BLaER1 treated with 17β-estradiol and CSF1 and Interleukin-3, amounts not matched to agents 10 nM and 100 nM (cell line): Measurements from ENCODE around the gene OTUD1.

Source experiments
- H3K27ac ChIP-seq, 11 experiments: shearing (Covaris generic); formaldehyde crosslinking; 2 replicates each; pipeline ENCODE4 v1.8.1; 2022
- H3K27me3 ChIP-seq, 11 experiments: shearing (Covaris generic); formaldehyde crosslinking; 2 replicates each; pipeline ENCODE4 v1.8.1; 2022
- H3K36me3 ChIP-seq, 11 experiments: shearing (Covaris generic); formaldehyde crosslinking; 2 replicates each; pipeline ENCODE4 v1.8.1; 2022
- H3K4me1 ChIP-seq, 10 experiments: shearing (Covaris generic); formaldehyde crosslinking; 2 replicates each; pipeline ENCODE4 v1.8.1; 2022
- H3K4me2 ChIP-seq, 11 experiments: shearing (Covaris generic); formaldehyde crosslinking; 2 replicates each; pipeline ENCODE4 v1.8.1; 2022
- H3K4me3 ChIP-seq, 10 experiments: shearing (Covaris generic); formaldehyde crosslinking; 2 replicates each; pipeline ENCODE4 v1.8.1; 2022
- H3K9ac ChIP-seq, 11 experiments: shearing (Covaris generic); formaldehyde crosslinking; 2 replicates each; pipeline ENCODE4 v1.8.1; 2022
- H3K9me3 ChIP-seq, 11 experiments: shearing (Covaris generic); formaldehyde crosslinking; replicated peaks in 1 of 11; 2 replicates each; pipeline ENCODE4 v1.8.1; 2022
- H4K20me1 ChIP-seq, 11 experiments: shearing (Covaris generic); formaldehyde crosslinking; 2 replicates each; pipeline ENCODE4 v1.8.1; 2022
- Cebpa-rat ChIP-seq, 11 experiments: shearing (Covaris generic); IDR thresholded peaks; 2 replicates each; pipeline ENCODE4 v1.8.1; 2022

The OTUD1 gene

GRCh38 chr10:23448323-23448722 lies 9.4 kb downstream of the OTUD1 start:
- TF ChIP-seq Cebpa-rat (IDR thresholded peaks at IDR 0.05), result no peak
- peak overlapping the region in 1 of 10 experiments; percentile 6; a peak in 1 of 20 replicates for H3K4me3 ChIP-seq
- H3K27ac ChIP-seq, result peak overlapping the region; percentile 55 to 83 (median 70); a peak in 20 of 22 replicates
- H3K9ac ChIP-seq, result peak overlapping the region in 5 of 11 experiments; percentile 7 to 52 (median 25); a peak in 5 of 22 replicates
- H4K20me1 ChIP-seq, result peaks cover 0 to 54% (median 6%) of the 10 kb centered on the region in 11 experiments; a peak in 9 of 22 replicates
- peaks cover 77 to 100% (median 92%) of the 10 kb centered on the region in 10 experiments for H3K4me1 ChIP-seq
- H3K9me3 ChIP-seq, result peaks cover 0 to 19% (median 0%) of the 10 kb centered on the region in 11 experiments; a peak in 3 of 22 replicates
- no peaks in the 10 kb centered on the region for H3K27me3 ChIP-seq
- H3K4me2 ChIP-seq, result peak overlapping the region; percentile 57 to 98 (median 79)
- H3K36me3 ChIP-seq, result peaks cover 6 to 47% (median 21%) of the 10 kb centered on the region in 11 experiments; a peak in 17 of 22 replicates

- TF ChIP-seq Cebpa-rat (IDR thresholded peaks at IDR 0.05), result no peak; a peak in 1 of 22 replicates
- Histone ChIP-seq H4K20me1 (peaks cover 0 to 47% (median 0%) of the 10 kb centered on the region in 11 experiments; a peak in 6 of 22 replicates), H3K9me3 (peaks cover 0 to 19% (median 0%) of the 10 kb centered on the region in 11 experiments; a peak in 3 of 22 replicates), H3K27me3 (no peaks in the 10 kb centered on the region), H3K4me3 (peak overlapping the region in 1 of 10 experiments; percentile 0; a peak in 1 of 20 replicates), H3K27ac (peak overlapping the region; percentile 55 to 83 (median 70); a peak in 21 of 22 replicates), H3K36me3 (peaks cover 6 to 40% (median 14%) of the 10 kb centered on the region in 11 experiments; a peak in 16 of 22 replicates), H3K9ac (peak overlapping the region; percentile 7 to 60 (median 39); a peak in 16 of 22 replicates), H3K4me1 (peaks cover 73 to 100% (median 86%) of the 10 kb centered on the region in 10 experiments), H3K4me2 (peak overlapping the region; percentile 57 to 98 (median 79))
Measured at GRCh38 chr10:23448802-23449570, 10.1 kb downstream of the OTUD1 start.

- Histone ChIP-seq H3K27me3 (no peaks in the 10 kb centered on the region), H3K4me2 (peak overlapping the region; percentile 57 to 98 (median 79)), H3K9me3 (peaks cover 0 to 19% (median 0%) of the 10 kb centered on the region in 11 experiments; a peak in 4 of 22 replicates), H4K20me1 (peaks cover 0 to 16% (median 0%) of the 10 kb centered on the region in 11 experiments; a peak in 3 of 22 replicates), H3K9ac (peak overlapping the region; percentile 10 to 74 (median 61); a peak in 10 of 22 replicates), H3K27ac (peak overlapping the region; percentile 44 to 83 (median 73)), H3K4me1 (peaks cover 60 to 91% (median 80%) of the 10 kb centered on the region in 10 experiments), H3K36me3 (peaks cover 0 to 17% (median 0%) of the 10 kb centered on the region in 11 experiments; a peak in 3 of 22 replicates), H3K4me3 (peak overlapping the region in 3 of 10 experiments; percentile 16 to 26 (median 25); a peak in 4 of 20 replicates)
- TF ChIP-seq Cebpa-rat (IDR thresholded peaks at IDR 0.05), result no peak
Measured at GRCh38 chr10:23452033-23452655, 13.3 kb downstream of the OTUD1 start.

- Histone ChIP-seq H4K20me1 (peaks cover 0 to 3% (median 0%) of the 10 kb centered on the region in 11 experiments; a peak in 2 of 22 replicates), H3K4me1 (peaks cover 62 to 91% (median 80%) of the 10 kb centered on the region in 10 experiments), H3K27me3 (no peaks in the 10 kb centered on the region), H3K36me3 (peaks cover 0 to 8% (median 0%) of the 10 kb centered on the region in 11 experiments; a peak in 1 of 22 replicates), H3K9me3 (peaks cover 0 to 19% (median 0%) of the 10 kb centered on the region in 11 experiments; a peak in 4 of 22 replicates), H3K9ac (no peak overlapping the region), H3K4me2 (peak overlapping the region in 2 of 11 experiments; percentile 10 to 98; a peak in 3 of 22 replicates), H3K4me3 (no peak overlapping the region), H3K27ac (no peak overlapping the region)
- no peak for TF ChIP-seq Cebpa-rat (IDR thresholded peaks at IDR 0.05)
Measured at GRCh38 chr10:23453465-23453864, 14.6 kb downstream of the OTUD1 start.

GRCh38 chr10:23457632-23458417 lies 18.9 kb downstream of the OTUD1 start:
- H3K9me3 ChIP-seq, result peaks cover 0 to 21% (median 0%) of the 10 kb centered on the region in 11 experiments; a peak in 4 of 22 replicates
- no peaks in the 10 kb centered on the region for H3K27me3 ChIP-seq
- H3K4me3 ChIP-seq, result no peak overlapping the region
- TF ChIP-seq Cebpa-rat (IDR thresholded peaks at IDR 0.05), result no peak
- H3K36me3 ChIP-seq, result 0 out of 22 replicates have a peak, but pooled peaks cover 0 to 8% (median 0%) of the 10 kb centered on the region in 11 experiments
- H4K20me1 ChIP-seq, result no peaks in the 10 kb centered on the region
- H3K27ac ChIP-seq, result peak overlapping the region; percentile 22 to 74 (median 68); a peak in 21 of 22 replicates
- H3K9ac ChIP-seq, result peak overlapping the region in 7 of 11 experiments; percentile 10 to 39 (median 28); a peak in 9 of 22 replicates
- peaks cover 33 to 72% (median 57%) of the 10 kb centered on the region in 10 experiments for H3K4me1 ChIP-seq
- H3K4me2 ChIP-seq, result peak overlapping the region; percentile 49 to 77 (median 65)

- Histone ChIP-seq H3K9me3 (peaks cover 0 to 21% (median 0%) of the 10 kb centered on the region in 11 experiments; a peak in 4 of 22 replicates), H3K27me3 (no peaks in the 10 kb centered on the region), H3K27ac (peak overlapping the region in 3 of 11 experiments; percentile 65 to 74 (median 68); a peak in 3 of 22 replicates), H3K4me1 (peaks cover 29 to 69% (median 57%) of the 10 kb centered on the region in 10 experiments), H3K4me3 (no peak overlapping the region), H3K36me3 (0 out of 22 replicates have a peak, but pooled peaks cover 0 to 2% (median 0%) of the 10 kb centered on the region in 11 experiments), H4K20me1 (no peaks in the 10 kb centered on the region), H3K4me2 (peak overlapping the region in 9 of 11 experiments; percentile 1 to 67 (median 62); a peak in 10 of 22 replicates), H3K9ac (no peak overlapping the region)
- no peak for TF ChIP-seq Cebpa-rat (IDR thresholded peaks at IDR 0.05)
Measured at GRCh38 chr10:23459308-23459939, 20.5 kb downstream of the OTUD1 start.

- Histone ChIP-seq H4K20me1 (no peaks in the 10 kb centered on the region), H3K36me3 (no peaks in the 10 kb centered on the region), H3K9ac (no peak overlapping the region), H3K4me2 (peak overlapping the region in 9 of 11 experiments; percentile 2 to 38 (median 24); a peak in 11 of 22 replicates), H3K9me3 (peaks cover 0 to 14% (median 0%) of the 10 kb centered on the region in 11 experiments; a peak in 6 of 22 replicates), H3K27ac (no peak overlapping the region; a peak in 1 of 22 replicates), H3K27me3 (no peaks in the 10 kb centered on the region), H3K4me3 (no peak overlapping the region), H3K4me1 (peaks cover 29 to 48% (median 41%) of the 10 kb centered on the region in 10 experiments)
- no peak for TF ChIP-seq Cebpa-rat (IDR thresholded peaks at IDR 0.05)
Measured at GRCh38 chr10:23461557-23461956, 22.7 kb downstream of the OTUD1 start.
